Right hindlimb (tissue), 1 donor: ENCODE data around the gene PES1.
"Not testable (repeated sequence)": the region's sequence is repeated elsewhere in the genome, so short reads cannot be mapped to it uniquely, and the experiment has no call there.

Source experiments
- DNase-seq: peaks from one replicate; pipeline ENCODE4 v3.0.0-alpha.2; 2018

PES1 gene

GRCh38 chr22:30591588-30592359 lies at the start of gene PES1:
TSS of gene PES1 (minus strand) at chr22:30591910. CDS start at chr22:30591833, 77 bp downstream.
- DNase-seq: peak; percentile 97

- no peak for DNase-seq
Measured at GRCh38 chr22:30640839-30641430, 49.2 kb upstream of the PES1 start.

- no peak for DNase-seq
Measured at GRCh38 chr22:30640361-30640760, 48.7 kb upstream of the PES1 start.

GRCh38 chr22:30637701-30638114 lies 46.0 kb upstream of the PES1 start:
- DNase-seq: no peak

- DNase-seq: no peak
Measured at GRCh38 chr22:30636226-30637077, 44.7 kb upstream of the PES1 start.

GRCh38 chr22:30635273-30636225 lies 43.8 kb upstream of the PES1 start, which contains the start of gene SLC35E4:
TSS of gene SLC35E4 (plus strand) at chr22:30635781. CDS start at chr22:30636451, 670 bp downstream.
- peak; percentile 93 for DNase-seq

- DNase-seq: peak; percentile 85
Measured at GRCh38 chr22:30634471-30635233, 42.9 kb upstream of the PES1 start.

GRCh38 chr22:30631469-30631868 lies 39.8 kb upstream of the PES1 start:
- DNase-seq: not testable (repeated sequence)

DNA sequence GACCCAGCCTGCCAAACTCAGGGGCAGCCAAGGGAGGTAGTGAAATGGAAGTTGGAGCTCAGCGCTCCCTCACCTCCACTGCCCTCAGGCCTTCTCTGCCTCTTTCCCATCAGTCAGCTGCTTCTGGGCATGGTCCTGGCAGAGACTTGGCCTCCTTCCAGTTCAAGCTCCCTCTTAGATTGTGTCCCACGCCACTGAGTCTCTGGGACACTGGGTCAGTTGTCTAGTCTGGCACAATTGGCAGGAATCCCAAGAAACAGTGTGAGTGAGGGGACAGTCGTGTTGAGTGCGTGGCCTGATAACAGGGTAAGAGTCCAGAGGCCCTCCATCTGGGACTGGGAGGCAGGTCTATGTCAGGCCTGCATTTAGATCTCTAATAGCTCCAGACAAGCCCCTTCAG lies 36.8 kb upstream of the PES1 start:
- DNase-seq: no peak

DNA sequence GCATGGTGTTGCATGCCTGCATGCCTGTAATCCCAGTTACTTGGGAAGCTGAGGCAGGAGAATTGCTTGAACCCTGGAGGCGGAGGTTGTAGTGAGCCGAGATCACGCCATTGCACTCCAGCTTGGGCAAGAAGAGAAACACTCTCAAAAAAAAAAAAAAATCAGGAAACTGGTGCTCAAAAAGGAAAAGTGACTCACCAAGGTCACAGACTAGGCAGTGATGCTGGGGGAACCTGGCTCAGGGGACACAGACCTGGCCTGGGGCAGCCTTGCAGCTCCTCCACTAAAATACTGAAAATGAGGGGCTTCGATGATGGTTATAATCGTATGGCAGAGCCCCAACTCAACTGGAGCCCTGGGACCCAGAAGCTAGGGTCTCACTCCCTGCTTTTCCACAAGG lies 35.8 kb upstream of the PES1 start:
- DNase-seq: no peak

DNA sequence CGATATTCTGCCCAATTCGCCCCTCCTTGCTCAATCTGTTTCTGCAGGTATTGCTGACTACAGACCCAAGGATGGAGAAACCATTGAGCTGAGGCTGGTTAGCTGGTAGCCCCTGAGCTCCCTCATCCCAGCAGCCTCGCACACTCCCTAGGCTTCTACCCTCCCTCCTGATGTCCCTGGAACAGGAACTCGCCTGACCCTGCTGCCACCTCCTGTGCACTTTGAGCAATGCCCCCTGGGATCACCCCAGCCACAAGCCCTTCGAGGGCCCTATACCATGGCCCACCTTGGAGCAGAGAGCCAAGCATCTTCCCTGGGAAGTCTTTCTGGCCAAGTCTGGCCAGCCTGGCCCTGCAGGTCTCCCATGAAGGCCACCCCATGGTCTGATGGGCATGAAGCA lies 34.7 kb upstream of the PES1 start:
- DNase-seq: no peak

DNA sequence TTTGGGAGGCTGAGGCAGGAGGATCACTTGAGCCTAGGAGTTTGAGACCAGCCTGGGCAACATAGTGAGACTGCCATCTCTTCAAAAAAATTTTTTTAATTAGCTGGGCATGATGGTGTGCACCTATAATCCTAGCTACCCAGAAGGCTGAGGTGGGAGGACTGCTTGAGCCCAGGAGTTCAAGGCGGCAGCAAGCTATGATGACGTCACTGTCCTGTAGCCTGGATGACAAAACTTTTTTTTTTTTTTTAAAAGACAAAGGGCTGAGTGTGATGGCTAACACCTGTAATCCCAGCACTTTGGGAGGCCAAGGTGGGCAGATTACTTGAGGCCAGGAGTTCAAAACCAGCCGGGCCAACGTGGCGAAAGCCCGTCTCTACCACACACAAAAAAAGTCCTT lies 28.2 kb upstream of the PES1 start:
- not testable (repeated sequence) for DNase-seq

DNA sequence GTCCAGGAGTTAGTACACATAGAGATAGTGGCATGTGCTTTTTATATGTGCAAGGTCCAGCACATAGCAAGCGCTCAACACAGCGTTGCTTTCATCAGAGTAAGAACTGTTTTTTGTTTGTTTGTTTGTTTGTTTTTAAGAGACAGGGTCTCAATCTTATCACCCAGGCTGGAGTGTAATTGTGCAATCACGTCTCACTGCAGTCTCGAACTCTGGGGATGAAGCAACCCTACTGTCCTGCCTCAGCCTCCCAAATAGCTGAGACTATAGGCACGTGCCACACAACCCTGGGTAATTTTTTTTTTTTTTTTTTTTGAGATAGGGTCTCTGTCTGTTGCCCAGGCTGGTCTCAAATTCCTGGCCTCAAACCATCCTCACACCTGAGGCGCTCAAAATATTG lies 26.1 kb upstream of the PES1 start:
- DNase-seq: no peak

DNA sequence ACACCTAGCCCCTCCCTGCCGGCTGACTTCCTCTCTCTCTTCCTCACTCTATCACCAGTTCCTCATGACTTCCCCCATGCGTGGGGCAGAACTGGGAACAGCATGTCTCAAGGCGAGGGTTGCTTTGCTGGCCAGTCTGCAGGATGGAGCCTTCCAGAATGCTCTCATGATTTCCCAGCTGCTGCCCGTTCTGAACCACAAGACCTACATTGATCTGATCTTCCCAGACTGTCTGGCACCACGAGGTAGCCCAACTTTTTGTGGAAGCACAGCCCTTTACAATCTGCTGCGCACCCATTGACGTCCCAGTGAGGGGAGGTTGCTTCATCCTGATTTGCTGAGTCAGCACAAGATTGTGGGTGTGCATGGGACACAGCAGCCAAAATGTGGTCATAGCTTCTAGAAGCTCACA lies 23.8 kb upstream of the PES1 start:
- DNase-seq: no peak

DNA sequence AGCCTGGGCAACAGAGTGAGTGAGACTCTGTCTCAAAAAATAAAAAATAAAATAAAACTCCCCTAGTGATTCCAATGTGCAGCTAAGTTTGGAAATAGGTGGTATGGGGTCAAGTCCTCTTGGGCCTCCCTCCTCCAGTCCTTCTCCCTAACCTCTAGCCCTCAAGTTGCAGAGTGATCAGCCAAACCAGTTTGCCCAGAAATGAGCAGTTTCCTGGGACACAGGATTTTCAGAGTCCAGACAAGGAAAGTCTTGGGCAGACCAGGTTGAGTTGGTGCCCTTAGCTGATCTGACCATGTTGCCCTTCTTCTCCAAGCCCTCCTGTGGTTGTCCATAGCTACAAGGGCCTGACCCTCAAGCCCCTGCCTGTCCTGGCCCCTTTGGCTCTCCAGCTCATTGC lies 23.2 kb upstream of the PES1 start:
- DNase-seq: no peak

DNA sequence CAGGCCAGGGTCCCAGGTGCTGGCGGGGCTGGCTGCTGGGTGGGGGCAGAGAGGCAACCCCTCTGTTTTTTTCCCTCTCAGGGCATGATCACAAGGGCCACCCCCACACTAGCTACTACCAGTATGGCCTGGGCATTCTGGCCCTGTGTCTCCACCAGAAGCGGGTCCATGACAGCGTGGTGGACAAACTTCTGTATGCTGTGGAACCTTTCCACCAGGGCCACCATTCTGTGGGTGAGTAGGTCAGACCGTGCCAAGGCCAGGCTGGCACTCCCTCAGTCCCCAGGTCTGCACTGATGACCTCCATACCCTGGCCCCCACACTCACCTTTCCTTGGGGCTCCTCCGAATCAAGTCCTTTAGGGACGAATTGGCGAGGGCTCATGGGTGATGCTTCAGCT lies 22.6 kb upstream of the PES1 start:
- no peak for DNase-seq

- DNase-seq: no peak
Measured at GRCh38 chr22:30612789-30613188, 21.1 kb upstream of the PES1 start.

DNA sequence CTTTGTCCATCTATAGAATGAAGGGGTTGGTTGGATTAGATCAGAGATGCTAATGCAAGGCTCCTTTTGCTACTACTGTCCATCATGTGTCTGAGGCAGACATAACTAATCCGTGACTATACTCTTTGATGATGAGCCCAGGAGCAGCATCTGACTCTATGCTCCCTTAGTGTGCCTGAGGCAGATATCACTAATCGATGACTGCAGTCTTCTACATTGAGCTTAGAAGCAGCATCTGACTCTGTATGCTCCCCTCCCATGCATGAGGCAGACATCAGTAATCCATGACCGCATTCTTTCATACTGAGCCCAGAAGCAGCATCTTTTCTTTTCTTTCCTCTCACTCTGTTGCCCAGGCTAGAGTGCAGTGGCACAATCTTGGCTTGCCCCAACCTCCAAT lies 19.5 kb upstream of the PES1 start:
- DNase-seq: no peak

GRCh38 chr22:30610299-30610698 lies 18.6 kb upstream of the PES1 start:
- no peak for DNase-seq

DNA sequence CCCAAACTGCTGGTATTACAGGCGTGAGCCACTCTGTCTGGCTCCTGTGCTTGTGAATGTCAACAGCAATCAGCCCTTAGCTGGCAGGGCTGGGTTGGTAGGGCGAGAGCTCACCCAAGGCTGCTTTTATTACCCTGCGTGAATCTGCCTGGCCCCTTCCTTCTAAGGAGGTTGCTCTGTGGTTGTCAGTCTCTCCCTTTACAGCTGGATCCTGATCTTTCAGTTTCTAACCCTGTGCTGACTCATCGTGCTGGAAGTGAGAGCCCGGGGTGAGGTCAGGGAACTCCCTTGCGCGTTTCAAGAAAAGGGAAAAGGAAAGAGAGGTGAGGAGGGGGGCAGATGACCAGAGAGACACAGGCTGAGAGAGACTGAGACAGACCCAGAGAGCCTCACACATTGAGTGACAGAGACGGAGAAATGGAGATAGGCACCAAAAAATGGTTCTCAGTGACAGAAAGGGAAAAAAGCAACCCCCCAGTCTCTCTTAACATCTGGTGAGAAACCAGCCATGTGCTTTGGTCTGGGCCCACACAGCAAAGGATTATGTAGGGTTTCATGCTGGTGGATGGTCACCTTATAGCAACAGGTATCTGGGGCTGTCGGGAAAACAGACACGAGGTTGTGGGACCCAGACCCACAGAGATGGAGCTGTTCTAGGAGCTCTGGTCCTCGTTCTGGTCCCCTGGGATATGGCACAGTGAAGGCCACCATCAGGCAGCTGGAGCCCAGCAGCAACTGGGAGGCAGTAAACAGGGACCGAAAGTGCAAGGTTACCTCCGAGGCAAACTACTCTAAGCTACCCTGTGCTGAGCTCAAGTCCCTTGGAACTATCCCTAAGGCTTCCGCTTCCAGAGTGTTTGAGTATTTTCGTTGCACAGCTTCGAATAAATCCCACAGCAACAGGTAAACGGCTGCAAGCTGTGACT lies 17.8 kb upstream of the PES1 start:
- peak; percentile 34 for DNase-seq
